ENCODE measurements around the gene NTM.

The NTM gene

GRCh38 chr11:131809203-131809918 is 438.9 kb downstream of the NTM start:
- no peak for DNase-seq (ENCODE audit: low read depth in 1 of 2, low spot score in 1 of 2)

GRCh38 chr11:131810541-131810940 is 440.1 kb downstream of the NTM start:
- DNase-seq (ENCODE audit: low read depth in 1 of 2, low spot score in 1 of 2), result no peak

- DNase-seq (ENCODE audit: low read depth in 1 of 2, low spot score in 1 of 2), result no peak
Measured at GRCh38 chr11:131811383-131811782, 441.0 kb downstream of the NTM start.

GRCh38 chr11:131814108-131814507 is 443.7 kb downstream of the NTM start:
- no peak for DNase-seq (ENCODE audit: low read depth in 1 of 2, low spot score in 1 of 2)

- no peak for DNase-seq (ENCODE audit: low read depth in 1 of 2, low spot score in 1 of 2)
Measured at GRCh38 chr11:131815590-131815989, 445.2 kb downstream of the NTM start.

- no peak for DNase-seq (ENCODE audit: low read depth in 1 of 2, low spot score in 1 of 2)
Measured at GRCh38 chr11:131816051-131816450, 445.6 kb downstream of the NTM start.

GRCh38 chr11:131817687-131818188 is 447.3 kb downstream of the NTM start:
- DNase-seq (ENCODE audit: low read depth in 1 of 2, low spot score in 1 of 2), result no peak

- DNase-seq (ENCODE audit: low read depth in 1 of 2, low spot score in 1 of 2), result no peak
Measured at GRCh38 chr11:131819865-131820264, 449.4 kb downstream of the NTM start.

GRCh38 chr11:131822506-131822905 is 452.1 kb downstream of the NTM start:
- no peak for DNase-seq (ENCODE audit: low read depth in 1 of 2, low spot score in 1 of 2)

- no peak for DNase-seq (ENCODE audit: low read depth in 1 of 2, low spot score in 1 of 2)
Measured at GRCh38 chr11:131823772-131824171, 453.4 kb downstream of the NTM start.

GRCh38 chr11:131824771-131825170 is 454.4 kb downstream of the NTM start:
- no peak for DNase-seq (ENCODE audit: low read depth in 1 of 2, low spot score in 1 of 2)

GRCh38 chr11:131827430-131827829 is 457.0 kb downstream of the NTM start:
- no peak for DNase-seq (ENCODE audit: low read depth in 1 of 2, low spot score in 1 of 2)

GRCh38 chr11:131829725-131830124 is 459.3 kb downstream of the NTM start:
- no peak for DNase-seq (ENCODE audit: low read depth in 1 of 2, low spot score in 1 of 2)

GRCh38 chr11:131832079-131832478 is 461.7 kb downstream of the NTM start:
- DNase-seq (ENCODE audit: low read depth in 1 of 2, low spot score in 1 of 2), result no peak

GRCh38 chr11:131833366-131833765 is 463.0 kb downstream of the NTM start:
- no peak for DNase-seq (ENCODE audit: low read depth in 1 of 2, low spot score in 1 of 2)

- no peak for DNase-seq (ENCODE audit: low read depth in 1 of 2, low spot score in 1 of 2)
Measured at GRCh38 chr11:131837562-131837961, 467.1 kb downstream of the NTM start.

GRCh38 chr11:131838016-131838415 is 467.6 kb downstream of the NTM start:
- DNase-seq (ENCODE audit: low read depth in 1 of 2, low spot score in 1 of 2), result no peak

- DNase-seq (ENCODE audit: low read depth in 1 of 2, low spot score in 1 of 2), result no peak
Measured at GRCh38 chr11:131839326-131839725, 468.9 kb downstream of the NTM start.

- DNase-seq (ENCODE audit: low read depth in 1 of 2, low spot score in 1 of 2), result no peak
Measured at GRCh38 chr11:131840545-131840944, 470.1 kb downstream of the NTM start.

- no peak for DNase-seq (ENCODE audit: low read depth in 1 of 2, low spot score in 1 of 2)
Measured at GRCh38 chr11:131841028-131841427, 470.6 kb downstream of the NTM start.

- no peak for DNase-seq (ENCODE audit: low read depth in 1 of 2, low spot score in 1 of 2)
Measured at GRCh38 chr11:131841925-131842635, 471.7 kb downstream of the NTM start.

- DNase-seq (ENCODE audit: low read depth in 1 of 2, low spot score in 1 of 2), result no peak
Measured at GRCh38 chr11:131845255-131845654, 474.8 kb downstream of the NTM start.

- DNase-seq (ENCODE audit: low read depth in 1 of 2, low spot score in 1 of 2), result no peak
Measured at GRCh38 chr11:131849485-131849884, 479.1 kb downstream of the NTM start.
